ENCODE measurements around the gene CAMTA2.

Gene CAMTA2

DNA sequence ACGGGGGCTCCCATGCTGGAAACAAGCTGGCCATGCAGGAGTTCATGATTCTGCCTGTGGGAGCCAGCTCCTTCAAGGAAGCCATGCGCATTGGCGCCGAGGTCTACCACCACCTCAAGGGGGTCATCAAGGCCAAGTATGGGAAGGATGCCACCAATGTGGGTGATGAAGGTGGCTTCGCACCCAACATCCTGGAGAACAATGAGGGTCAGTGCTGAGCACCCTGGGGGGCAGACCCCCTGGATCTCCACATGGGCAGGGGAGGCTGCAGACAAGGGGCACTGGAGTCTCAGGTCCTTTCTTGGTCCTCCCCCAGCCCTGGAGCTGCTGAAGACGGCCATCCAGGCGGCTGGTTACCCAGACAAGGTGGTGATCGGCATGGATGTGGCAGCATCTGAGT, 32.4 kb downstream of the CAMTA2 start:
- no peak overlapping the region for H3K27ac ChIP-seq
- peaks cover 43 to 80% (median 61%) of the 10 kb centered on the region in 10 experiments for H3K4me1 ChIP-seq
- H3K4me2 ChIP-seq, result no peak overlapping the region
- H3K9me3 ChIP-seq (replicated peaks in 1 of 11), result no peaks in the 10 kb centered on the region
- no peak for TF ChIP-seq Cebpa-rat (IDR thresholded peaks at IDR 0.05)
- H3K27me3 ChIP-seq, result no peaks in the 10 kb centered on the region
- H3K36me3 ChIP-seq, result peaks cover 11 to 39% (median 26%) of the 10 kb centered on the region in 11 experiments
- H3K4me3 ChIP-seq, result no peak overlapping the region
- H3K9ac ChIP-seq, result no peak overlapping the region
- H4K20me1 ChIP-seq, result no peaks in the 10 kb centered on the region

- Histone ChIP-seq H3K9me3 (replicated peaks in 1 of 11) (no peaks in the 10 kb centered on the region), H4K20me1 (no peaks in the 10 kb centered on the region), H3K36me3 (peaks cover 0 to 23% (median 13%) of the 10 kb centered on the region in 11 experiments; a peak in 14 of 22 replicates), H3K27ac (peak overlapping the region in 7 of 11 experiments; percentile 2 to 55 (median 20); a peak in 7 of 22 replicates), H3K4me1 (peaks cover 41 to 65% (median 51%) of the 10 kb centered on the region in 10 experiments), H3K4me2 (peak overlapping the region; percentile 47 to 100 (median 75)), H3K4me3 (no peak overlapping the region), H3K9ac (peak overlapping the region in 4 of 11 experiments; percentile 13 to 47 (median 24); a peak in 10 of 22 replicates), H3K27me3 (no peaks in the 10 kb centered on the region)
- TF ChIP-seq Cebpa-rat (IDR thresholded peaks at IDR 0.05), result no peak
Observed at GRCh38 chr17:4953451-4953961, 34.0 kb downstream of the CAMTA2 start.

GRCh38 chr17:4951486-4951885, 36.0 kb downstream of the CAMTA2 start:
- Histone ChIP-seq H3K4me3 (peak overlapping the region in 9 of 10 experiments; percentile 56 to 100 (median 95); a peak in 17 of 20 replicates), H3K27ac (peak overlapping the region in 10 of 11 experiments; percentile 93 to 99 (median 98); a peak in 18 of 22 replicates), H3K27me3 (no peaks in the 10 kb centered on the region), H3K9me3 (replicated peaks in 1 of 11) (no peaks in the 10 kb centered on the region), H3K36me3 (peaks cover 7 to 22% (median 13%) of the 10 kb centered on the region in 11 experiments), H3K9ac (peak overlapping the region; percentile 85 to 100 (median 99); a peak in 20 of 22 replicates), H3K4me2 (peak overlapping the region; percentile 92 to 100 (median 98)), H3K4me1 (peaks cover 39 to 48% (median 46%) of the 10 kb centered on the region in 10 experiments), H4K20me1 (peaks cover 7 to 18% (median 16%) of the 10 kb centered on the region in 11 experiments)
- TF ChIP-seq Cebpa-rat (IDR thresholded peaks at IDR 0.05), result no peak

DNA sequence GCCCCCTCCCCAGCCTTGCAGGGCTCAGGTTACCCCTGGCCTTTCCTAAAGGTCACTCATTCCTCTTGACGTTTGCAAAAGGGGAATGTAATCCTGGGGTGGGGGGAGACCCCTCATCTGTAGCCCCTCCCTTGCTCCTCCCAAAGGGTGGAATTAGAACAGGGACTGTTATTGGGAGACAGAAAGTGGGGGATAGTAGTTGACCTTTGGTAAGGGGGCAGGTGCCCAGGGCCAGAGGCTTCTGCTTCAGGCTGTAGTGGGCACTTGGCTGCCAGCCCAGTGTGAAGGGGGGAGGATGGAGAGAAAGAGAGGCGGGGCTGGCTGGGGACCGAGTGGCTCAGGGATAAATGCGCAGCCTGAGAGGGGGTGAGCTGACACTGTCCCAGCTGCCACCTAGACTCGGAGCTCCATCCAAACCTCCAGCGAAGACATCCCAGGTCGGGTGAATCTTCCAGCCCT, 36.7 kb downstream of the CAMTA2 start, which contains the start of gene ENO3:
Gene ENO3 (plus strand): TSS at position 374 of the 459 bp plus-strand sequence. CDS start 711 bp downstream, outside the sequence.
- H3K4me3 ChIP-seq, result peak within 1 kb of the TSS; percentile 56 to 100 (median 97)
- H3K9me3 ChIP-seq (replicated peaks in 1 of 11), result no peaks in the 10 kb centered on the region
- no peaks in the 10 kb centered on the region for H3K27me3 ChIP-seq
- TF ChIP-seq Cebpa-rat (IDR thresholded peaks at IDR 0.05), result no peak
- H3K36me3 ChIP-seq, result peaks cover 14 to 28% (median 20%) of the 10 kb centered on the region in 11 experiments
- H4K20me1 ChIP-seq, result peaks cover 14 to 25% (median 23%) of the 10 kb centered on the region in 11 experiments
- H3K9ac ChIP-seq, result peak within 1 kb of the TSS; percentile 85 to 100 (median 99)
- H3K27ac ChIP-seq, result peak within 1 kb of the TSS; percentile 91 to 99 (median 98)
- H3K4me1 ChIP-seq, result peaks cover 41 to 54% (median 51%) of the 10 kb centered on the region in 10 experiments
- H3K4me2 ChIP-seq, result peak within 1 kb of the TSS; percentile 92 to 100 (median 98)

DNA sequence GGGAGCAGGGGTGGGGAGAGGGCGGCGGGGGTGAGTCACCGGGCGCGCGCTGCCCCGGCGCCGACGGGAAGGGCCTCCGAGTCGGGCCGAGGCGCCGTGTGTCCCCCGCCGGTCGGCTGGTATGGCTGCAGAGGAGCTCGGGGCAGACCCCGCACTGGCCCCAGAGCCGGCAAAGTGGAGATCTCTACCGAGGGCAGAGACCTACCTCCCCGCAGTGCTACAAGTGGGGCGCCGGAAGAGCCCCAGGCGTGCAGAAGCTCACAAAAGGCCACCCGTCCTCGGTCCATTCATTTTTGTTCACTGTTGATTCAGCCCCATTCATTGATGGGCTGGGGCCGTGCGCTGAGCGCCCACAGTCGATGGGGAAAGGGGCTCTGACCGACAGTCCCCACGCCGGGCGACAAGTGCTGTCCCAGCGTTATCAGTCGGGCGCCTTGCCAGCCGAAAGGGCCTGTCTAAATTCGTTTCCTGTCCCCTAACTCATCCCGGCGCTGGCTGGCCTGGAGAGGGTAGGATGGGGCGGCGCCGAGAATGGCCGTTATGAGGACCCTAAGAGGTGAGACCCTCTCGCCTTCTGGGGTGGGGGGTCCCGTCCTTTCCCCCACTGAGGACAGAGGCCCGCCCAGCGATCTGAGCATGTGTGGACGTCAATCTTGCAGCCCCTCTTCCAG, 37.3 kb downstream of the CAMTA2 start:
- Histone ChIP-seq H4K20me1 (peaks cover 20 to 31% (median 29%) of the 10 kb centered on the region in 11 experiments), H3K4me1 (peaks cover 46 to 60% (median 56%) of the 10 kb centered on the region in 10 experiments), H3K9me3 (replicated peaks in 1 of 11) (no peaks in the 10 kb centered on the region), H3K9ac (peak overlapping the region; percentile 85 to 100 (median 99)), H3K27ac (peak overlapping the region; percentile 91 to 99 (median 98)), H3K27me3 (no peaks in the 10 kb centered on the region), H3K36me3 (peaks cover 19 to 31% (median 25%) of the 10 kb centered on the region in 11 experiments), H3K4me2 (peak overlapping the region; percentile 92 to 100 (median 98)), H3K4me3 (peak overlapping the region; percentile 56 to 100 (median 97))
- TF ChIP-seq Cebpa-rat (IDR thresholded peaks at IDR 0.05), result no peak

DNA sequence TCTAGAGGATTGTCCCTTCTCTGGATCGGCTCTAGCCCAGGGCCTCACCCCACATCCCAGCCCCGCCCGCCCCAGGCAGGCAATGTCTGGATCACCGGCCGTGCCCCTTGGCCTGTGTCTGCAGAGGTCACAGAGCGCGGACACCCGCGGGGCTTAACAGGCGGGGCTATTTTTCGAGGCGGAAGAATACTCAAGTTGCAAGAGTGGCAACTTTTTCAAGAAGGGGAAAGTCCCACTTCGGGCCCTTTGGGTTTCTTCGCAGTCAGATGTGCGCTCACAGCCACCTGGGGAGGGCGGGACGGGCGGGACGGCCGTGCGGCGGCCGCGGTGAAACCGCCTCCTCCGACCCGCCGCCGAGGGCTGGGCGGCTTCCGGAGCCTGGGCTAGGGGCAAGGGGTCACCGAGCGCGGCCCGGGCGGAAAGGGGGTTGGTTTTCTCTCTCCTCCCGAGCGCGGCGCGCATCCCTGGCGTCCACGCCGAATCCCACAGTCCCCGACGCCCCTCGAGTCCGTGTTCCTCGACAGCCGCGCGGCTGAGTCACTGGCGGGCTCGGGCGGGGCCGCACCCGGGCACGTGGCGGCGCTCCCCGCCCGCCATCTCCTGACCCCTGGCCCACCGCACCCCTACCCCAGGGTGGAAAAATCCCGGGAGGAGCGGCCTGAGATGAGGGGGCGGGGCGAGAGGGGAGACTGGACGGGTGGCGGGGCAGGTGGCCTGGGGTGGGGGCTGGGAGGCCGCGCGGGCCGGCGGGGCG, 38.0 kb downstream of the CAMTA2 start:
- no peaks in the 10 kb centered on the region for H3K27me3 ChIP-seq
- TF ChIP-seq Cebpa-rat (IDR thresholded peaks at IDR 0.05), result no peak
- peaks cover 27 to 38% (median 36%) of the 10 kb centered on the region in 11 experiments for H4K20me1 ChIP-seq
- peak overlapping the region; percentile 91 to 99 (median 98) for H3K27ac ChIP-seq
- peaks cover 52 to 67% (median 63%) of the 10 kb centered on the region in 10 experiments for H3K4me1 ChIP-seq
- H3K36me3 ChIP-seq, result peaks cover 26 to 34% (median 32%) of the 10 kb centered on the region in 11 experiments
- H3K9ac ChIP-seq, result peak overlapping the region; percentile 85 to 100 (median 99)
- peak overlapping the region; percentile 79 to 100 (median 98) for H3K4me2 ChIP-seq
- H3K4me3 ChIP-seq, result peak overlapping the region; percentile 85 to 100 (median 98)
- H3K9me3 ChIP-seq (replicated peaks in 1 of 11), result no peaks in the 10 kb centered on the region

- Histone ChIP-seq H3K4me1 (peaks cover 55 to 69% (median 65%) of the 10 kb centered on the region in 10 experiments), H4K20me1 (peaks cover 33 to 44% (median 41%) of the 10 kb centered on the region in 11 experiments), H3K27ac (peak overlapping the region; percentile 91 to 99 (median 98)), H3K27me3 (no peaks in the 10 kb centered on the region), H3K36me3 (peaks cover 31 to 40% (median 38%) of the 10 kb centered on the region in 11 experiments), H3K9ac (peak overlapping the region; percentile 85 to 100 (median 99)), H3K4me2 (peak overlapping the region; percentile 79 to 100 (median 98)), H3K9me3 (replicated peaks in 1 of 11) (no peaks in the 10 kb centered on the region), H3K4me3 (peak overlapping the region; percentile 85 to 100 (median 98))
- peak in 1 of 11 experiments; percentile 7; a peak in 2 of 22 replicates for TF ChIP-seq Cebpa-rat (IDR thresholded peaks at IDR 0.05)
Observed at GRCh38 chr17:4948931-4949320, 38.5 kb downstream of the CAMTA2 start.

DNA sequence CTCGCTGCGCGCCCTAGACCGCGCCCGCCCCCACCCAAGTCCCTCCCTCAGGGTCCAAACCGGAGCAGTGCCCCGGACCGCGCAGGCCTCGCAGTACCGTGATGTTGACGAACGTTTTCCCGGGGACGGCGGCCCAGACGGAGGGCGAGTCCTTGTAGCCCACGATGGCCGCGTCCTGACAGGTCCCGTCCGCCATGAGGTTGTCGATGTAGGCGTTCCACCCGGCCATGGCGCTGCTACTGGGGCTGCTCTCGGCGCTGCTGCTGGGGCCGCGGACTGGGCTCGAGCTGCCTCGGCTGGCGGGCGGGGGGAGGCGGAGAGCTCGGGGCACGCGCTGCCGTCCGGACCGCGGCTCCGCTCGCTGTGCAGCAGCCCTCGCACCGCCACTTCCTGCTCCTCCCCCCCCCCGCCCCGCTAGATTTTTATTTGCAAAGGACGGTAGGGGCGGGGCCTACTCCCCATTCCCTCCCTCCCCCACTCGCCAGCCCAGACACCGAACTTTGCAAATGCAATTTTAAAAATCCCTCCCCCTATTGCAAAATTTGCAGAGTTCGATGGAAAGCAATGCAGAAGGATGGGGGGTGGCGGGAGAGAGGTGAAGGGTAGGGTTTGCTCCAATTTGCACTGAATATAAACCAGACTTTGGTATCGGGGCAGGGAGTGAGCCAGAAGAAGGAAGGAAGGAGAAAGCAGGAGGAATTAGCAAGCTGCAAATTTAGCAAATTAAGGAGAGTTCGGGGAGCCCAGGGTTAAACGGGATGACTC, 39.1 kb downstream of the CAMTA2 start, which contains the start of gene PFN1:
Gene PFN1 (minus strand): TSS at position 365 of the 765 bp plus-strand sequence. CDS start 136 bp downstream, at position 229.
- peak within 1 kb of the TSS; percentile 79 to 100 (median 98) for H3K4me2 ChIP-seq
- H4K20me1 ChIP-seq, result peaks cover 39 to 50% (median 47%) of the 10 kb centered on the region in 11 experiments
- no peaks in the 10 kb centered on the region for H3K27me3 ChIP-seq
- H3K36me3 ChIP-seq, result peaks cover 37 to 46% (median 44%) of the 10 kb centered on the region in 11 experiments
- peak within 1 kb of the TSS; percentile 85 to 100 (median 98) for H3K4me3 ChIP-seq
- no peaks in the 10 kb centered on the region for H3K9me3 ChIP-seq (replicated peaks in 1 of 11)
- peak within 1 kb of the TSS; percentile 91 to 100 (median 99) for H3K9ac ChIP-seq
- peak in 10 of 11 experiments; percentile 36 to 91 (median 81); a peak in 17 of 22 replicates for TF ChIP-seq Cebpa-rat (IDR thresholded peaks at IDR 0.05)
- peak within 1 kb of the TSS; percentile 91 to 99 (median 98) for H3K27ac ChIP-seq
- H3K4me1 ChIP-seq, result peaks cover 55 to 69% (median 65%) of the 10 kb centered on the region in 10 experiments
